NOMO-1 treated with DMSO at 0.1 percent for 48 hours (cell line): Measurements from ENCODE around the gene BRCC3.
"Not testable (repeated sequence)": the region's sequence is repeated elsewhere in the genome, so short reads cannot be mapped to it uniquely, and the experiment has no call there.

ENCODE experiments used
- DNase-seq: peaks from one replicate; lab custom pipeline; 2025; ENCODE audit not compliant: unreplicated experiment; lab: John Stamatoyannopoulos, UW

Gene BRCC3

DNA sequence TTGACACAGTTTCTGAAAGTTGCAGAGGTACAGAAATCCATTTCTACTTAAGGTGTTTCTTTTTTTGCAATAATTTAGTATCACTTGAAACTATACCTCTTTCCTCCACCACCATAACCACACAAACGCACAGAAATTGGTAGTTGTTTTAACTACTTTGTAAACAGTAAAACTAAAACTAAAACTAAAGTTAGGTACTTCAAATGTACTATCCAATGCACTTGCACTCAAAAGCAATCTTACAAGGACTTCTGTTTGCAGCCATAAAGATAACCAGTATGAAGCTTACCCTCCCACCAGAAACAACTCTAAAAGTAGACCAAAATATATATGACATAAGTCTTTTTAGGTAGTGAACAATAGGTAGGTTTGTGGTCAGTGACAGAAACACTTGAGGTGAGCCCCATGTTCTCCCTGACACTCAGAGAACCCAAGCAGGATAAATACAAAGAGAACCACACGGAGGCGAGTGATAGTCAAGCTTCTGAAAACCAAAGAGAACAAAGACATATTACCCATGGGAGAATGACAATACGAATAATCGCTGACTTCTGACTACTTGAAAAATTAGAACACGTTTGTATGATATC, 72.7 kb downstream of the BRCC3 start:
- no peak for DNase-seq

GRCh38 chrX:155144926-155145325, 73.6 kb downstream of the BRCC3 start:
- no peak for DNase-seq

DNA sequence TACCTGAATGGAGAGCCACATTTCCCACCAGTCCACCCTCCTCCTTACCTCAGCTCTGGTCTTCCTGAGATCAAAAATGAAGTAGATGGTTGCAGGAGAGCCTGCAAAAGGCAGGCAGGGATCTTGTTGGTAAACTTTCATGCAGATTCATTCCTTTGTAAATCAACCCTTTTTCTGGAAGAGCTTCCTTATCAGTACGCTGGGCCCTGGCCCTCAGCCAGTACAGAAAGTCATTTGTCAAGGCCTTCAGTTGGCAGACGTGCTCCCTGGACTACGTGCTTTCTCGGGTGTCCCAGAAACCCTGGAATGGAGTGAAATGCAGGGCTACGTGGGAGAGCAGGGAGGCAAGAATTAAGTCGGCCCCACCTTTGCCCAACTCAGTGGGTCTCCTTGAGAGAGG, 76.3 kb downstream of the BRCC3 start:
- not testable (repeated sequence) for DNase-seq

DNA sequence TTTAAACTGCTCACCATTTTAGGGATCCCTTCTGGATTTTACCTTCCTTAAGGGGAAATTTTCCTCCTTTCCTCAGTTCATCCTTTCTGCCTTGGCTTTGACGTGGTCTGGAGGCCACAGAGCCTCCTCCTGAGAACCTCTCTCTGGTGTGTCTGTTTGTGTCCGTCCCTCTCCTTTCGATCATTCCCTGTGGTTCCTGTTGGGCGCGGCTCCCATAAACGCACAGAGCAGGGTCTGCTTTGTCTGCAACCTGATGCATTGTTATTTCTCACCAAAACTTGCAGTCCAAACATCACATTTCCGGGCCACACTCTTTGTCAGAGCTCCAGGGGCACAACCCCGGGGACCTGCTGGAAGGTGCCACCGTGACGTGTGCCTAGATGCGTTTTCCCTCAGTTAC, 76.9 kb downstream of the BRCC3 start:
- not testable (repeated sequence) for DNase-seq

DNA sequence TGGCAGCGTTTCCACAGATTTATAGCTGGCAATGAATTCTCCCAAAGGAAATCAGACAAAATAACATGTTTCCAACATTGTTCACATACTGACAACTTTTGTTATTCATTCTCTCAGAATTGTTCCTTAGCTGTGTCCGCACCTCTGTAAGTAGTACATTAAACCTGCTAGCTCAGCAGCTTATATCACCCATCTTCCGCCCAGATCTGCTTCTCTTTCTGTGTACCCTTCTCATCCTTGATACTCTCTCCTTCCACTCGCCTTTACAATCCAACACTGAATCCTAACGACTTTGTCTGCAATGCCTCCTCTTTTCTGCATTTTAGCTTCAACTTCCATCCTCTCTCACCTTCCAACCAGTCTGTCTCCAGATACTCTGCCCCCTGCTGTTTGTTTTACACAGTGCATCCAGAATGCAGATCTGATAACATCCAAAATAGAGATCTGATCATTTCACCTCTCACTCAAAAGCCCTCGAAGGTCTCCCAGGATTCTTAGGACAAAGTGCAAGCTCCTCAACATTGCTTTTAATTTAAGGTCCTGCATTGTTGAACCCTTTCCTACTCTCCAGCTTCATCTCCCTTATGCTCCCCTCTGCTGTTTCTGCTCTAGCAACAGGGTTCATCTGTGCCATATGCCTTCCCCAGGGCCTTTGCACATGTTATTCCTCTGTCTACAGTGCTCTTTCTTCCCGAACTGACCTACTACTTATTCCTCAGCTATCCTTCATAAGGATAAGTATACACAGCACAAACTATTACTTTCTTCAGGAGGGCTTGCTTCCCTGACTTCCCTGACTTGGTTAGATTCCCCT, 77.6 kb downstream of the BRCC3 start:
- peak; percentile 3 for DNase-seq

DNA sequence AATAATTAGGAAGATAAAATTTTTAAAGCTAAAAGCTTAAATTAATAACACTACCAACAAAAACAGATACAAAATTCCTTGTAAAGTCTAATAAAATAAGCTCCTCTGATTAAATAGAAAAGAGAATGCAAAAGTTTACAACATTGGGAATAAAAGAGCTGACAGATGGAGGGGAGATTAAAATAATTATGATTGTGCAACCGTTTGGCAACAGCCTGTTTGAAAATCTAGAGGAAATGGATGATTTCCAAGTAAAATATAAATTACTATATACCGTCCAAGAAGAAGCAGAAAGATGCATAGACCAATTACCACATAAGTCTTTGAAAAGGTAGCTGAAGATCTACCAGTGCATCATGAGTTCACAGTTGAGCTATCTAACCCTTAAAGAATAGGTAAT, 98.6 kb downstream of the BRCC3 start:
- DNase-seq: peak; percentile 16
